Liver (tissue), 9 donors: ENCODE measurements around the gene ELAVL1. TPM values are rescaled to one million over a fixed set of nuclear protein-coding genes. Genes with fewer than 3 reads are reported as not detected.

Experiments used
- DNase-seq: peaks from one replicate; pipeline ENCODE4 v3.0.0-alpha.2; 2017; ENCODE audit warnings: low spot score
- H3K27ac ChIP-seq, 2 donors: one replicate each; pipeline ENCODE4 v1.7.0; 2013; ENCODE audit warnings: inconsistent platforms in 2 of 2, low read length in 2 of 2, control low read depth in 1 of 2, low read depth in 1 of 2, mild to moderate bottlenecking in 1 of 2
- H3K27me3 ChIP-seq, 4 donors: one replicate each; pipeline versions ENCODE4 v1.6.1 to v1.7.0; 2013; ENCODE audit warnings: low read length in 3 of 4, inconsistent platforms in 1 of 4, mild to moderate bottlenecking in 1 of 4, moderate library complexity in 1 of 4; ENCODE audit not compliant: control insufficient read depth in 4 of 4, insufficient read depth in 4 of 4
- H3K36me3 ChIP-seq, 4 donors: one replicate each; pipeline versions ENCODE4 v1.6.1 to v1.7.0; 2013; ENCODE audit warnings: low read length in 3 of 4, mild to moderate bottlenecking in 3 of 4, low read depth in 1 of 4, moderate library complexity in 1 of 4; ENCODE audit not compliant: control insufficient read depth in 4 of 4, insufficient read depth in 3 of 4
- H3K4me1 ChIP-seq, 4 donors: one replicate each; pipeline versions ENCODE4 v1.6.1 to v1.7.0; 2013; ENCODE audit warnings: low read length in 3 of 4, mild to moderate bottlenecking in 3 of 4, moderate library complexity in 1 of 4; ENCODE audit not compliant: control insufficient read depth in 4 of 4, insufficient read depth in 4 of 4
- H3K4me3 ChIP-seq, 3 donors: one replicate each; pipeline versions ENCODE4 v1.6.1 to v1.7.0; 2013; ENCODE audit warnings: low read length in 3 of 3, control low read depth in 1 of 3, low read depth in 1 of 3, mild to moderate bottlenecking in 1 of 3
- H3K9ac ChIP-seq, 2 donors: one replicate each; pipeline ENCODE4 v1.7.0; 2013; ENCODE audit warnings: low read length in 2 of 2, mild to moderate bottlenecking in 2 of 2, moderate library complexity in 2 of 2, control low read depth in 1 of 2, low read depth in 1 of 2
- H3K9me3 ChIP-seq, 4 donors: one replicate each; pipeline versions ENCODE4 v1.6.1 to v1.7.0; 2013; ENCODE audit warnings: low read length in 3 of 4; ENCODE audit not compliant: control insufficient read depth in 4 of 4
- EGR1 ChIP-seq, 2 donors: IDR thresholded peaks; 2 replicates each; pipeline ENCODE4 v1.6.1; 2016 to 2018; ENCODE audit warnings: antibody characterized with exemption in 2 of 2, low read depth in 2 of 2
- FOXA1 ChIP-seq: IDR thresholded peaks from 2 replicates; pipeline ENCODE4 v1.6.1; 2016; ENCODE audit warnings: antibody characterized with exemption
- FOXA2 ChIP-seq: IDR thresholded peaks from 2 replicates; pipeline ENCODE4 v1.6.1; 2016; ENCODE audit warnings: antibody characterized with exemption
- GABPA ChIP-seq, 2 donors: IDR thresholded peaks in 1 of 2; conservative IDR thresholded peaks in 1 of 2; 2 replicates each; pipeline ENCODE4 v1.6.1; 2016; ENCODE audit warnings: antibody characterized with exemption in 2 of 2, mild to moderate bottlenecking in 1 of 2, moderate library complexity in 1 of 2
- HNF4A ChIP-seq, 2 donors: conservative IDR thresholded peaks; 2 replicates each; pipeline ENCODE4 v1.6.1; 2016; ENCODE audit warnings: antibody characterized with exemption in 2 of 2, mild to moderate bottlenecking in 2 of 2
- RAD21 ChIP-seq, 2 donors: IDR thresholded peaks; 2 replicates each; pipeline ENCODE4 v1.6.1; 2016; ENCODE audit warnings: antibody characterized with exemption in 2 of 2, mild to moderate bottlenecking in 2 of 2
- SP1 ChIP-seq: IDR thresholded peaks from 2 replicates; pipeline ENCODE4 v1.6.1; 2018; ENCODE audit warnings: antibody characterized with exemption, mild to moderate bottlenecking
- WGBS: extraction: QIAGEN DNeasy Blood & Tissue Kit; methylation state at CpG from one replicate; pipeline ENCODE4 v1.1.7; 2013; 5-methylcytosine and 5-hydroxymethylcytosine counted together
- polyA plus RNA-seq, 2 donors: library from polyadenylated mRNA; stranded (reverse) in 1 of 2; unstranded in 1 of 2; fragments of 200-250 nt in 1 of 2; fragments of >200 nt in 1 of 2; fragmentation: Nextera tagmentation in 1 of 2; extraction: Ambion mirVana in 1 of 2; gene quantifications; one replicate each; pipeline versions ENCODE4 v1.2.1 to v1.2.3, GENCODE V29; 2013 to 2015
- total RNA-seq, 2 donors: library from RNA; depleted of rRNA; stranded (reverse); fragments of >200 nt; gene quantifications; one replicate each; pipeline ENCODE4 v1.2.3, GENCODE V29; 2014
- TF ChIP-seq, protein P1 (sequence below): IDR thresholded peaks from 2 replicates; pipeline ENCODE4 v1.6.1; 2016; ENCODE audit warnings: antibody characterized with exemption
- TF ChIP-seq, protein P2 (sequence below): IDR thresholded peaks from 2 replicates; pipeline ENCODE4 v1.6.1; 2016; ENCODE audit warnings: antibody characterized with exemption
- TF ChIP-seq, protein P3 (sequence below): fragments of 150-350 bp; IDR thresholded peaks from 2 replicates; pipeline ENCODE4 v1.5.1; 2017; ENCODE audit warnings: improper control_type of control experiment, low read depth, low read length; ENCODE audit not compliant: missing input control
- donor health status: healthy.
- donor health status: healthy.
- donor health status: healthy.
- donor health status: healthy.
- donor health status: healthy.

Gene ELAVL1
- total and polyA plus RNA-seq, 4 donors: 14.4 to 33.7 (median 19.1) TPM

DNA sequence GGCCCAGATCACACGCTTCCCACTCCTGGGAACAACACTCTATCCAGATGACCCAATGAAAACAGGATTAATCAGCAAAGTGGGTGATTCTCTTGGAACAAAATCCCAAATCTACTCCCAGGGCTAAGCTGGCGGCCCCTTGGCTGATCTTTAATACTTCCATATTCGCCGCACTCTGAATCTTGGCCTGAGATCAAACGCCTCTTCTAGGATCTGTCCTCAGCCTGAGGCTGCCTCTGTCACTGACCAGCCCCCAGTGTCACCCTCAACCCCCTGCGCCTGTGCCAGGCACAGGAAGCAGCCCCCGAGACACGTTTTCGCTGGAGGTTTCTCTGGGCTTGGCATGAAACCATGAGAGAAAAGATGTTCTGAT lies 77.1 kb downstream of the ELAVL1 start:
- Histone ChIP-seq H3K4me3 (no peak overlapping the region), H3K27me3 (no peaks in the 10 kb centered on the region), H3K36me3 (peaks cover 8 to 31% (median 16%) of the 10 kb centered on the region in 4 donors), H3K9ac (no peak overlapping the region), H3K4me1 (peaks cover 8 to 12% (median 9%) of the 10 kb centered on the region in 4 donors), H3K9me3 (no peaks in the 10 kb centered on the region), H3K27ac (no peak overlapping the region)
- no peak for TF ChIP-seq SP1
- TF ChIP-seq FOXA1: no peak
- TF ChIP-seq, protein P1, sequence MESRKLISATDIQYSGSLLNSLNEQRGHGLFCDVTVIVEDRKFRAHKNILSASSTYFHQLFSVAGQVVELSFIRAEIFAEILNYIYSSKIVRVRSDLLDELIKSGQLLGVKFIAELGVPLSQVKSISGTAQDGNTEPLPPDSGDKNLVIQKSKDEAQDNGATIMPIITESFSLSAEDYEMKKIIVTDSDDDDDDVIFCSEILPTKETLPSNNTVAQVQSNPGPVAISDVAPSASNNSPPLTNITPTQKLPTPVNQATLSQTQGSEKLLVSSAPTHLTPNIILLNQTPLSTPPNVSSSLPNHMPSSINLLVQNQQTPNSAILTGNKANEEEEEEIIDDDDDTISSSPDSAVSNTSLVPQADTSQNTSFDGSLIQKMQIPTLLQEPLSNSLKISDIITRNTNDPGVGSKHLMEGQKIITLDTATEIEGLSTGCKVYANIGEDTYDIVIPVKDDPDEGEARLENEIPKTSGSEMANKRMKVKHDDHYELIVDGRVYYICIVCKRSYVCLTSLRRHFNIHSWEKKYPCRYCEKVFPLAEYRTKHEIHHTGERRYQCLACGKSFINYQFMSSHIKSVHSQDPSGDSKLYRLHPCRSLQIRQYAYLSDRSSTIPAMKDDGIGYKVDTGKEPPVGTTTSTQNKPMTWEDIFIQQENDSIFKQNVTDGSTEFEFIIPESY: no peak
- TF ChIP-seq, protein P2, sequence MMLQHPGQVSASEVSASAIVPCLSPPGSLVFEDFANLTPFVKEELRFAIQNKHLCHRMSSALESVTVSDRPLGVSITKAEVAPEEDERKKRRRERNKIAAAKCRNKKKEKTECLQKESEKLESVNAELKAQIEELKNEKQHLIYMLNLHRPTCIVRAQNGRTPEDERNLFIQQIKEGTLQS: no peak
- no peak for TF ChIP-seq RAD21 (IDR thresholded peaks at IDR 0.05)
- no peak for TF ChIP-seq EGR1 (IDR thresholded peaks at IDR 0.05; ENCODE audit: low read depth in 2 of 2)
- no peak for TF ChIP-seq GABPA (IDR thresholded peaks at IDR 0.05 in 1 of 2, conservative IDR thresholded peaks at IDR 0.05 in 1 of 2)
- TF ChIP-seq HNF4A (conservative IDR thresholded peaks at IDR 0.05): no peak
- no peak for TF ChIP-seq FOXA2
- no peak for DNase-seq
- 90% methylated on average over 9 of the region's 9 CpGs for WGBS

DNA sequence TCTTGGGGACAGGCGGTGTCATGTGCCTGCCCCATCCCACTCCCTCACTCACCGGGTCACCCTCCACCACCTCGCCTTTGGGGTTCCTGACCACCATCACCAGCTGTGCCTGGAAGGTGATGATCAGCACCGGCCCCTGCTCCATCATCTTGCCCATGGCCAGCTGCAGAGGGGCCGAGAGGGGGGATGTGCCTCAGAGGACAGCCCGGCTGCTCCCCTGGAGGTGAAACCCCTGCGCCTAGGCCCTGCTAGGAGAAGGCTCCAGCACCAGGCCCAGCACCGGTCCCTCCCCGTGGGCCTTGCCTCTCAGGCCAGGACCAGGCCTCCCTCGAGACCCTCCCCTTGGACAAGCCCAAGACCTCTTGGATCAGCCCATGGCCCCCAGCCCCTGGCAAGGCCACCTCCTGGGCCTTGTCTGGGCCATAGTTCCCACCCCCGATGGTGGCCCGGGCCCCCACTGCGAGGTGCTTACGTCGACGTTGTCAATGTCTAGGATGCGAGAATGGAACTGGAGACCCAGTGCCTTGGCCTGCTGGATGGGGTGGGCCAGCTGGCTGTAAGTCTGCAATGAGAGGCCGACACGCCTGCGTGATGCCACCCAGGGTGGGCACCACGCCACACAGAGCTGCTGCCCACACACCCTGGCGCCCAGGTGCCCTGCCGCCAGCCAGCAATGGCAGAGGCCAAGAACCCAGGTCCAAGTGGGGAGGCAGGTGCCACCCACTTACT lies 77.7 kb downstream of the ELAVL1 start:
- no peak for TF ChIP-seq HNF4A (conservative IDR thresholded peaks at IDR 0.05)
- TF ChIP-seq, protein P3, sequence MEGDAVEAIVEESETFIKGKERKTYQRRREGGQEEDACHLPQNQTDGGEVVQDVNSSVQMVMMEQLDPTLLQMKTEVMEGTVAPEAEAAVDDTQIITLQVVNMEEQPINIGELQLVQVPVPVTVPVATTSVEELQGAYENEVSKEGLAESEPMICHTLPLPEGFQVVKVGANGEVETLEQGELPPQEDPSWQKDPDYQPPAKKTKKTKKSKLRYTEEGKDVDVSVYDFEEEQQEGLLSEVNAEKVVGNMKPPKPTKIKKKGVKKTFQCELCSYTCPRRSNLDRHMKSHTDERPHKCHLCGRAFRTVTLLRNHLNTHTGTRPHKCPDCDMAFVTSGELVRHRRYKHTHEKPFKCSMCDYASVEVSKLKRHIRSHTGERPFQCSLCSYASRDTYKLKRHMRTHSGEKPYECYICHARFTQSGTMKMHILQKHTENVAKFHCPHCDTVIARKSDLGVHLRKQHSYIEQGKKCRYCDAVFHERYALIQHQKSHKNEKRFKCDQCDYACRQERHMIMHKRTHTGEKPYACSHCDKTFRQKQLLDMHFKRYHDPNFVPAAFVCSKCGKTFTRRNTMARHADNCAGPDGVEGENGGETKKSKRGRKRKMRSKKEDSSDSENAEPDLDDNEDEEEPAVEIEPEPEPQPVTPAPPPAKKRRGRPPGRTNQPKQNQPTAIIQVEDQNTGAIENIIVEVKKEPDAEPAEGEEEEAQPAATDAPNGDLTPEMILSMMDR: no peak
- TF ChIP-seq, protein P2: no peak
- no peak for DNase-seq
- Histone ChIP-seq H3K9me3 (no peaks in the 10 kb centered on the region), H3K27me3 (no peaks in the 10 kb centered on the region), H3K4me3 (no peak overlapping the region), H3K9ac (no peak overlapping the region), H3K36me3 (peaks cover 8 to 27% (median 15%) of the 10 kb centered on the region in 4 donors), H3K4me1 (peaks cover 8 to 12% (median 9%) of the 10 kb centered on the region in 4 donors), H3K27ac (no peak overlapping the region)
- 92% methylated on average over 23 of the region's 23 CpGs for WGBS
